Testis (tissue), 3 donors: ENCODE results near the gene NADSYN1. TPM values are rescaled to one million over a fixed set of nuclear protein-coding genes. Genes with fewer than 3 reads are reported as not detected.

Source experiments
- DNase-seq: peaks from one replicate; pipeline ENCODE4 v3.0.0-alpha.2; 2019
- H3K27ac ChIP-seq, 2 donors: fragments of 200-600 bp; sonication (generic); one replicate each; pipeline ENCODE4 v1.5.1; 2019
- H3K27me3 ChIP-seq: fragments of 200-600 bp; sonication (generic); one replicate; pipeline ENCODE4 v1.5.1; 2019
- H3K36me3 ChIP-seq: fragments of 200-600 bp; sonication (generic); one replicate; pipeline ENCODE4 v1.5.1; 2017; ENCODE audit warnings: low read depth; ENCODE audit errors: missing control alignments
- H3K4me1 ChIP-seq: fragments of 200-600 bp; sonication (generic); one replicate; pipeline ENCODE4 v1.5.1; 2019
- H3K4me3 ChIP-seq, 2 donors: fragments of 200-600 bp; sonication (generic); one replicate each; pipeline ENCODE4 v1.5.1; 2017 to 2019
- H3K9me3 ChIP-seq: fragments of 200-600 bp; sonication (generic); one replicate; pipeline ENCODE4 v1.5.1; 2017
- CTCF ChIP-seq, 3 experiments: fragments of 450-650 bp in 2 of 3; fragments of 200-600 bp in 1 of 3; sonication (generic) in 1 of 3; IDR thresholded peaks; one replicate each; pipeline ENCODE4 v1.5.1; 2016 to 2019; ENCODE audit warnings: antibody characterized with exemption in 3 of 3, mild to moderate bottlenecking in 2 of 3, moderate library complexity in 1 of 3
- POLR2A ChIP-seq: fragments of 450-650 bp; IDR thresholded peaks from one replicate; pipeline ENCODE4 v1.6.1; 2017; ENCODE audit warnings: antibody characterized with exemption, mild to moderate bottlenecking, moderate library complexity
- WGBS, 2 donors: methylation state at CpG; one replicate each; pipeline ENCODE4 v1.1.5; 2018; 5-methylcytosine and 5-hydroxymethylcytosine counted together
- intact Hi-C: fragments of 100-400 bp; cut with DNase I; formaldehyde crosslinking; loops from one replicate; pipeline ENCODE4 v1.15.1; 2023; ENCODE audit warnings: low total_unique reads
- polyA plus RNA-seq: library from polyadenylated mRNA; stranded (reverse); fragments of 350-450 nt; fragmentation: Illumina TruSeq; extraction: RNeasy Lipid Tissue Mini Kit (QIAGEN cat#74804); gene quantifications from one replicate; pipeline ENCODE4 v1.2.3, GENCODE V29; 2014; ENCODE audit warnings: low read depth, low replicate concordance; ENCODE audit not compliant: insufficient read depth
- total RNA-seq, 2 donors: library from RNA; depleted of rRNA; stranded (reverse); fragments of >200 nt; gene quantifications; one replicate each; pipeline ENCODE4 v1.2.3, GENCODE V29; 2016

Gene NADSYN1
- total and polyA plus RNA-seq, 3 donors from 2014 or later, result 75.7 to 91.2 (median 79.4) TPM

DNA sequence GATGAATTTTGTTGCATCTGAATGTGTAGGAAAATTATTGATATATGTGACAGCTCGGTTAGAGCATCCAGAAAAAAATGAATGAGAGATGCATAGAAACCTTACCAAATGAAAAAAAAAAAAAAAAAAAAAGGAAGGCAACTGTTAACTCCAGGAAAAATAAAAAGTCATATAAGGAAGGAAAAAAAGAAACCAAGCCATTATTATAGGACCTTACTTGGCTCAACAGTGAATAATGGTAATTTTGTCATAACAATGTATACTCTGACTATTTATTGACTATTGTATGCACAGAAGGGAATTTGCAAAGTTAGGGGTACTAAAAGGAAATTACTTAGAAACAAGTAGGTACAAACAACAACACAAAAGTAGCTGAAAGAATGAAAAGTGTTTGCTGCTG, 6.9 kb upstream of the NADSYN1 start:
- no peak overlapping the region for H3K27ac ChIP-seq
- peaks cover 14% of the 10 kb centered on the region for H3K4me1 ChIP-seq
- 96 to 100% methylated on average over 1 of the region's 1 CpG for WGBS, 2 donors
- no peaks in the 10 kb centered on the region for H3K27me3 ChIP-seq
- intact Hi-C loops, result no loop called here
- no peak overlapping the region for H3K4me3 ChIP-seq
- H3K9me3 ChIP-seq, result no peaks in the 10 kb centered on the region
- H3K36me3 ChIP-seq, result no peaks in the 10 kb centered on the region
- TF ChIP-seq CTCF (IDR thresholded peaks at IDR 0.05) (no peak), POLR2A (no peak)
- DNase-seq, result no peak

GRCh38 chr11:71446942-71447688, 5.9 kb upstream of the NADSYN1 start:
- Histone ChIP-seq H3K4me3 (peak overlapping the region; percentile 58 to 61), H3K27me3 (no peaks in the 10 kb centered on the region), H3K36me3 (no peaks in the 10 kb centered on the region), H3K4me1 (peaks cover 14% of the 10 kb centered on the region), H3K27ac (peak overlapping the region; percentile 71 to 86), H3K9me3 (no peaks in the 10 kb centered on the region)
- DNase-seq, result no peak
- no peak for TF ChIP-seq POLR2A
- TF ChIP-seq CTCF (IDR thresholded peaks at IDR 0.05), result no peak
- intact Hi-C loops, result no loop called here
- WGBS, 2 donors, result 39 to 51% methylated on average over 9 of the region's 9 CpGs

DNA sequence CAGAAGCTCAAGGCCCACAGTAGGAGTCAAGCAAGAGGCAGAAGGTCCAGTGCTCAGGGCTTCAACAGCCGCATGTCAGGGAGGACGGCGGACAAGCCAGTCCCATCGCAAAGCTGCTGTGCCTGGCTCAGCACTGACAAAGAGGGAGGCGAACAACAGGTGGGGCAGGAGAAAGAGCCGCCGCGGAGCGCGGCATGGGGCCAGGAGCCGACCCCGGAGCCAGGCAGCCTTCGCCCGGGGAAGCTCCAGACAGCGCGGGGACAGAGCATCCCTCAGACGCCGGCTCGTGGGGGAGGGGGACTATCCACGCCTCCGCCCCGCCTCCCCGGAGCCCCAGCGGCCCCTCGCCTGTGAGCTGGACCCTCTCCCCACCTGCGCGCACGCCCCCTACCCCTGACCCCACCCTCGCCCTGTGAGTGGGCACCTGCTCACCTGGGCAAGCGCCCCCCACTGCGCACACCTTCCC, 5.2 kb upstream of the NADSYN1 start:
- Histone ChIP-seq H3K4me3 (peak overlapping the region; percentile 58 to 61), H3K9me3 (no peaks in the 10 kb centered on the region), H3K36me3 (no peaks in the 10 kb centered on the region), H3K4me1 (peaks cover 14% of the 10 kb centered on the region), H3K27me3 (no peaks in the 10 kb centered on the region), H3K27ac (peak overlapping the region; percentile 71 to 86)
- no peak for DNase-seq
- intact Hi-C loops, result no loop called here
- TF ChIP-seq CTCF (IDR thresholded peaks at IDR 0.05) (no peak), POLR2A (no peak)
- WGBS, 2 donors, result 0% methylated on average over 27 of the region's 31 CpGs; no CpG with 5 or more reads in 1 of the 2 donors

- peak within 1 kb of the TSS; percentile 58 to 61 for H3K4me3 ChIP-seq
- no peaks in the 10 kb centered on the region for H3K36me3 ChIP-seq
- intact Hi-C loops, result no loop called here
- TF ChIP-seq POLR2A (no peak), CTCF (IDR thresholded peaks at IDR 0.05) (no peak)
- H3K27ac ChIP-seq, result peak within 1 kb of the TSS; percentile 71 to 86
- H3K4me1 ChIP-seq, result peaks cover 15% of the 10 kb centered on the region
- WGBS, 2 donors, result 1% methylated on average over 12 to 73 of the region's 78 CpGs
- no peaks in the 10 kb centered on the region for H3K9me3 ChIP-seq
- no peaks in the 10 kb centered on the region for H3K27me3 ChIP-seq
- peak; percentile 97 for DNase-seq
Measured at GRCh38 chr11:71448257-71449171, 4.5 kb upstream of the NADSYN1 start, which contains the start of gene DHCR7. Gene DHCR7, minus strand, starts transcription at chr11:71448393. Its CDS starts 3,441 bp downstream, at chr11:71444952.
